ENCODE data around the gene PTPN14.
"Not testable (repeated sequence)": the region's sequence is repeated elsewhere in the genome, so short reads cannot be mapped to it uniquely, and the experiment has no call there.

PTPN14 gene

DNA sequence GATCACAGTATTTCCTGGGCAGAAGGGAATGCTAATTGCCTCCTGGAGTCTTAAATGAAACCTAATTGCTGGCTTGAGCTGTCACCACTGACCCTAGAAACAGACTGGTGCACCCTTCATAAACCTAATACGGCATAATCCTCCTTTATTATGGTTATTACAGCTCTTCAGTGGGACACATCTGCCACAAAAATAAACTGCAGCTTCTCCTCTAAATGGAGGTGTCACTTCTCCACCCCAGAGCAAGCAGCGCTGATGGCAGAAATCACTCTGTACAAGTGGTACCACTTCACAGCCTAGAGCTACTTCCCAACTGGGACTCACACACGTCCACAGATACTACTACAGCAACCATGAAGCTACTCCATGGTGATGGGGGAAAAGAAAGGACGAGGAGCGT lies 11.1 kb downstream of the PTPN14 start:
- DNase-seq: no peak

DNA sequence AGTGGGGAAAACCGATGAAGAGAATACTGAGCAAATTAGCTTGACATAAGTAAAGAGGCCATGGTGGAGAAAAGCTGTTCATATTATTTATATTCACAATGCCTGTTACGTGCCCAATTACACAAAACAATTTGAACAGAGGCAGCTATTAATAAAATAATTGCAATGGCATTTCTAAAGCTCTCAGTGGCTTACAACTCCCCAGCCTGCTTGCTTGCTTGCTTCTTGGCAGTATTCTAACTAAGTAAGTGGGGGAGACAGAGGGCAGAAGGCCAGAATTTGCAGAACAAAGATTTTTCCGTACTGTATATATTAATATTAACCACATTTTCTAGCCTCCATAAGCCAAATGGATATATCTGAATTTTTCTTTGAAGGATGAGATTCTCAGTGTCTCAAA lies 12.9 kb downstream of the PTPN14 start:
- DNase-seq: no peak

DNA sequence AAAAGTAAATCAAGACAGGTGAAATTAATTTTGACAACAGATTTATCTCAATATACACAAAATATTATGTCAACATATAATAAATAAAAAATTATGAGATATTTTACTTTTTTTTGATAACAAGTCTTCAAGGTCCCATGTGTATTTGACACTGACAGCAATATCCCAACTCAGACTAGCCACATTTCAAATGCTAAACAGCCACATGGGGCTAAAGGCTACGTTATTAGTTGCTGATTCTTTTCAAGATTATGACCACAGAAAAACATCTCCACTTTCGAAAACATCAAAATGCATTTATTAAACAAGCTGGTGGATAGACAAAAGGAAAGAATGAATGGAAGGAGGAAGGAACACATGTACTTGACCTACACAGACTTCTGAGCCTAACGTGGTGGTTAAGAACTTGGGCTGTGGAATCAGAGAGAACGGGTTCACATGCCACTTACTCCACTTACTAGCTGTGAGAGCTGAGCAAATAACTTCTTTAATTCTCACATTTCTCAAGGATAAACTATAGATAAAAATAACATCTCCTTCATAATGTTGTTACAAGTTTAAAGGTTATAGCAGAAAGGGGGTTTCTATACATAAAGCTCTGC lies 13.4 kb downstream of the PTPN14 start:
- no peak for DNase-seq

DNA sequence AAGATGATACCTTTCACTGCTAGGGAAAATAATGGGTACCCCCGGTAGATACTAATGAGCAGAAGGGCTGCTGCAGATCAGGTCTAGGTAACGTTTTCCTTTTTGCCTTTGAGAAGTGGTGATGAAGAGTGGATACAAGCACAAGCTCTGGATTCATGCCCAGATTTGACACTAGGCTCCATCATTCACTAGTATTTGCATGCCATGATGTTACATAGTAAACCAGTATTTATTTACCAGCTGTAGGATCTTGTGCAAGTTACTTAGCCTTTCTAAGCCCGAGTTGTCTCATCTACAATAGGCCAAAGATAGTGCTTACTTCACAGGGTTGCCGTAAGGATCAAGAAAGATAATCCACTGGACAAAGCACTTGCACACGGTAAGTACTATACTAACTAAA lies 14.2 kb downstream of the PTPN14 start:
- DNase-seq: no peak

DNA sequence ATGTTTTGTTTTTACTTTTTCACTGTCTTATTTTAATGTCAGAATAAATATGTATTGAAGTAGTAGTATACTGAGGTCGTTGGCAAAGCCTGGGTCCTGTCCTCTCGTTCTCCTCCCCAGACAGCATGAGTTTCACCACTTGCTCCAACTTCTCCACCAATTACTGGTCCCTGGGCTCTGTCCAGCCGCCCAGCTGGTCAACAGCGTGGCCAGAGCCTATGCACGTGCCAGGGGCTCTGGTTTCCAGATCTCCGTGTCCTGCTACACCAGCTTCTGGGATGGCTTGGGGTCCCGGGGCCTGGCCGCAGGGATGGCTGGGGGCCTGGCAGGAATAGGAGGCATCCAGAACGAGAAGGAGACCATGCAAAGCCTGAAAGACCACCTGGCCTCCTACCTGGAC lies 19.3 kb downstream of the PTPN14 start:
- DNase-seq: no peak

DNA sequence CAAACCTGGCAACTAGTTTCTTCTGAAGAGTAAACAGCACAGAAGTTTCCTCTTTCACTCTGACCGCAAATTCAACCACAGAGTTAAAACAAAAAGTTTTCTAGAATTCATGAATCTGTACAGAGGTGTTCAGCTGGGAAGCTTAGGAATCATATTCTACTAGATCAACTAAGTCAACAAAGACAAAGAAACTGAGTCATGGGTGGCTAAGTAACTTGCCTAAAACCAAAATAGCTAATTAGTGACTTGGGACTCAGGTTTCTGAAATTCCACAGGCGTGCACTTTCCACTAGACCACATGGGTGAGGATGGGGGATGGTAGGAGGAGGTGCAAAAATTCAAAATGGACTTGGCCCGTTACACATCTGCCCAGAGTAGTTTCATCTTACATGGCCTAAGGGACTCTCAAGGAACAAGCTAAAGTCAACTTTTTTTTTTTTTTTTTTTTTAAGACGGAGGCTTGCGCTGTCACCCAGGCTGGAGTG lies 25.8 kb downstream of the PTPN14 start:
- no peak for DNase-seq

DNA sequence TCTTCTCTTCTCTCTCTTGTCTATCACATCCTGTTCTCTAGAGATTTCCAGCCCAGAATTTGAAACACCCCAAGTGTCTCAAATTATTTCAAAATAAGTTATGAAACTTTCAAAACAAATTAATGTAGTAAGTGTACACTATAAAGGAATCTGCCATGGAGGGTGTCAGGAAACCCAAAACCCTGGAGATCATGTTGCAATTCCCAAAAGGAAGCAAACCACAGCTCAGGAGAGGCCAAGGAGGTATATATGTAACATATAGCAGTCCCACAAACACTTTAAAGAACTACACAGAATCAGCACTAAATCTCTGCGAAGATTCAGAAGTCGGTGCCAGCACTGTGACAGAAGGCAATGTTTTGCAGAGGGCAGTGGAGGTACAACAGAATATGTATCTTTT lies 26.6 kb downstream of the PTPN14 start:
- no peak for DNase-seq

DNA sequence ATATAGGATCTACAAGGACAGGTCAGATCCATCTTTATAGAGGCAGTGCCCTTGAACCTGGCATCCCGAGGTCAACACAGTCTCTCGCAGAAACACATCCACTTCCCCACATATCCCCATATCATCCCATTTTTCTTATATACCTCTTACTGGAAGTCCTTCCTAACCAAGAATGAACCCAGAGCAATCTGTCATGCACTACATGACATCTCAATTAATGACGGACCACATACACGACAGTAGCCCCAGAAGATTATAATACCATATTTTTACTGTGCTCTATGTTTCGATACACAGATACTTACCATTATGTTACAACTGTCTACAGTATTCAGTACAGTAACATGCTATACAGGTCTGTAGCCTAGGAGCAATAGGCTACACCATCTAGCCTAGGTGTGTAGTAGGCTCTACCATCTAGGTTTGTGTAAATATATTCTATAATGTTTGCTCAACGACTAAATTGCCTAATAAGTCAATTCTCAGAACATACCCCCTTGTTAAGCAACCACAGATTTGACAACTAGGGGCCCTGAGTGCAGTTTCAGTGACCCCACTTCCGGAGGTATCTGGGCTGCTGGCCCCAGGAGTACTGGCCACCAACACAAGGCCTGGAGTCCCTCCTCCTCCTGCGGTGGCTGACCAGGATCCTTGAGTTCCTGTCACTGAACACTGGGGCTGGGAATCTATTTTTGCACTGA lies 28.1 kb downstream of the PTPN14 start:
- DNase-seq: no peak

DNA sequence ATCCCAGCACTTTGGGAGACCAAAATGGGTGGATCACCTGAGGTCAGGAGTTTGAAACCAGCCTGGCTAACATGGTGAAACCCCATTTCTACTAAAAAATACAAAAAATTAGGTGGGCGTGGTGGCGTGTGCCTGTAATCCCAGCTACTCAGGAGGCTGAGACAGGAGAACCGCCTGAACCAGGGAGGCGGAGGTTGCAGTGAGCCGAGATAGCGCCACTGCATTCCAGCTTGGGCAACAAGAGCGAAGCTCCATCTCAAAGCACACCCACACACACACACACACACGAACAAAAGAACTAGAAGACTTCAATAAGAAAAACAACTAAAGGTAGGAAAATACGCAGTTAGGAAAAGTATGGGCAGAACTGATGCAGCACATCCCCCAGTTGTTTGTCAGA lies 29.9 kb downstream of the PTPN14 start:
- not testable (repeated sequence) for DNase-seq

DNA sequence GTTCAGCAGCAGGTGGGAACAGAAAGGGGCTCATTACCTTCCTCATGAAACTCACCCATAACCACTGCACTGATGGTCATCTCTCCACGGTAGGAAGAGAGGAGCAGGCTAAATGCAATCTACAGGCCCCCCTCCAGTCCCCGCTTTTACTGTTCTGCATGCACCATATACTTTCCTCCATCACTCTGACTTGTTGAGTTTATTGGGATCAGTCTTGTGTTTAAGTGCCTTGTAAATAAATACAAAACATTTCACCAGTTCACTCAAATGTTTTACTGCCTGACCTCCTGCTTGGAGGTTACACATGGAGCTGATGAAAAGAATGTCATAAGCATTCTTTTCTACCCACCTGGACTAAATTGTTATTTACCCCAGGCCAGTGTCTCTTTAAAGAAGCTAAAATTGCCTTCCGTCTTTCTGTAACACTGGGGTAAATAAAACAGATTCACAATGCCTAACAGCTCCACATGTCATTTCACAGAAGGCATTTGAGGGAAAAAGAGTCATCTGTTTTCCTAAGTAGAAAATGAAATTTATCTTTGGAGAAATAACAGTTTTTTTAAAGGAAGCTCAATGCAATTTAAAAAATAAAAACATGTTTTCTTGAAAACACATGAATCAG lies 30.7 kb downstream of the PTPN14 start:
- no peak for DNase-seq

DNA sequence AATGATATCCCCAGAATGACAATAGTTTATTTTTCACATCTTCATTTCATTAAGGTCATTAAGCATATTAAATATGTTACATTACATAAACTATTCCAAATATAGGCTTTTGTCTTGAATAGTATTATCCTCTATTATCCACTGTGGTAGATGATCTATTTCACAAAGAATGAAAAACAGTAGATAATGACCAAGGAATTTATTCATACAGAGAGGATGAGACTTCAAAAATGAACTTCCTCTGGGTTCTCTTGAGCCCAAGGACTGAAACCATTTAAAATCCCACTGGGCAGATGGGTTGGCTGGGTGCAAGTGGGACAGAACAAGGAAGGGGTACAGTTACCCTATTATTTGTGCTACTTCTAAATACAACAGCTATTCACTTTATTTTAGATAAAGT lies 33.0 kb downstream of the PTPN14 start:
- DNase-seq: no peak

DNA sequence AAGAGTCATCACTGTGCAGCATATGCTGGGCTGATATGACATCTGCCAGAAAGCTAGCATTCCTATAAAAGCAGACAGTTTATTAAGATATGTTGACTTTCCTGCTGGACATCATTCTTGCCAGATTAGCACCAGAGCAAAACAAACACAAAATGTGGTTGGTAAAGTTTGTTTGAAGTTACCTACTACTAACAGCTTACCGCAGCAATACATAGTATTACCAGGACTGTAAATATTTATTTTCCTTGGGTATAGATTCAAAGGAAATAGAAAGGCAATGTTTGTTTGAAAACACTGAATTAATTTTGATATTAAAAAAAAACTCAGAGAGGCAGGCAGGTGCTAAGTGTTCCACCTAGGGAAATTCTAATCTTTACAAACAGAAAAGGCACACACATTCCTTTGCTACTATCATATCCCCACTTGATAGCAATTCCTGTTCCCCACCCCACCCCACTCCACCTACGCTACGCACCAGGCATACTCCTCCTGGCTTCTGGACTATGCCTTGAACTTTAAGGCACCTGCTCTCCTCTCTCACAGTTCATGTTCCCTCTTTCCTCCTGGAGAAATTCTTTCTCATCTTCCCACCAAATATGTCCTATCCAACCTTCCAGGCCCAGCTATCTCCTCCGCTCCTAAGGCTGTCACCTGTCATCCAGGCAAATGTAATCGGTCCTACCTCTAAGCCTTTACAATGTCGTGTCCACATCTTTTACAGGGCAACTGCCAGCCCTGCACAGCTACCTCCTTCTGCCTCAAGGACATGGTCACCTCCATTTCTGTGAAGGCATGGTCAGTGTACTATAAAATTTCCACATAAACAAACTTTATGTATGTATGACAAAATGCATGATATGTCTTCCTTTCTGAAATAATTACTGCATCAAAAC lies 34.7 kb downstream of the PTPN14 start:
- DNase-seq: no peak

DNA sequence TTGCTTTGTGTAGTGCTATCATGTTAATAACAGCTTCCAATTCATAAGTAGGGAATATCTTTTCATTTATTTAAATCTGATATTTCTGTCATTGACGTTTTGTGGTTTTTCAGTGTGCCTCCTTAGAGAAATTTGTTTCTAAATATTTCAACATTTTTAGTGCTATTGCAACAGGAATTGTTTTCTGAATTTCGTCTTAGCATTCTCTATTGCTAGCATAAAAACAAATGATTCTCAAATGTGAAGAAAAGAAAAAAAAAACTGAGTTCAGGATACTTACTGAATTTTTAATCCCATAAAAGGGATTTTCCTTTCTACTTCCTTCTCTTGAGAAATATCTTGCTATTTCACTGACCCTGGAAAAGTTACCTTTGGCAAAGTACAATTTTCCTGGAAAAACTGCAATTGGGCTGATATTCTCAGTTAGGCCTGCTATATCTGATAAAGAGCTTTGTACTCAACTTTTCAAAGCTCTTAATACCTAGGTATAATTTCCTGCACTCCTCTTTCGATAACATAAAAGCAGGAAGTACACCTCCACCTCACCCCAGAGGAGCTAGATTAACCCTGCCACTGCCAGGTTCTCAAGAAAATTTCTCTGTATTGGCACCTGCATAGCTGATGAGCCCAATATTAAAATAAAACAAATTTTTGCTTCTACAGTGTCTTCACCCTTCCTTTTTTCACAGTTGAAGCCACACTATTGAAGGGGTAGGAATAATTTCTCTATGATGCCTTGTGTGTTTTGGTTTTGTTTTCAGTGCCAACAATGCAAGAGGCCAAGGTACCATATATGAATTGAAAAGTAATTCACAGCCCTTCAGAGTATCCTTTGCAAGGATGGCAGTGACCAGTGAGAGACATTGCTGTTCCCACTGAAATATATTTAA lies 35.6 kb downstream of the PTPN14 start:
- no peak for DNase-seq

DNA sequence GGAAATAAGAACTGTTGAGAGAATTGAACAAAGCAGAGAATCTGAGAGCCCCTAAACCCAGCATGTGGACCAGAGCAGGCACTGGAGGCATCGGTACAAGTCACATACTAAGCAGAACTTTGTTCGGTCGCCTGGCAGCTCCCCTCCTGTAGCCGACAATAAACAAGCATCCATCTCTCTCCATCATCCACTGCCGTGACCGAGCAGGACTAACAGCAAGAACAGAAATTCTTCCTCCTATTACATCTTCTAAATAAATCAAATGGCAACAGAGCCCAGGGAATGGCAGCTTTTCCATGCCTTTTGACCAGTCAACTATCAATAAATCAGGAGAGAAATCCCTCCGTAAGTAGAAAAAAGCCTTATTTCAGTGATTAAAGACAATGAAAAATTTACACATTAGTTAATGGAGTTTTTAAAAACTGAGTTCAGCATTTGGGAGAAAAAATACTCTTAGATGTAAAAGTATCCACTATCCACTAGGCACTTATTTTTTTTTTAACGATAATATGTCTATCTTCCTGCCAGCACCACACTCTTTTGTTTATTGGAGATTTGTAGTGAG lies 36.5 kb downstream of the PTPN14 start:
- no peak for DNase-seq

DNA sequence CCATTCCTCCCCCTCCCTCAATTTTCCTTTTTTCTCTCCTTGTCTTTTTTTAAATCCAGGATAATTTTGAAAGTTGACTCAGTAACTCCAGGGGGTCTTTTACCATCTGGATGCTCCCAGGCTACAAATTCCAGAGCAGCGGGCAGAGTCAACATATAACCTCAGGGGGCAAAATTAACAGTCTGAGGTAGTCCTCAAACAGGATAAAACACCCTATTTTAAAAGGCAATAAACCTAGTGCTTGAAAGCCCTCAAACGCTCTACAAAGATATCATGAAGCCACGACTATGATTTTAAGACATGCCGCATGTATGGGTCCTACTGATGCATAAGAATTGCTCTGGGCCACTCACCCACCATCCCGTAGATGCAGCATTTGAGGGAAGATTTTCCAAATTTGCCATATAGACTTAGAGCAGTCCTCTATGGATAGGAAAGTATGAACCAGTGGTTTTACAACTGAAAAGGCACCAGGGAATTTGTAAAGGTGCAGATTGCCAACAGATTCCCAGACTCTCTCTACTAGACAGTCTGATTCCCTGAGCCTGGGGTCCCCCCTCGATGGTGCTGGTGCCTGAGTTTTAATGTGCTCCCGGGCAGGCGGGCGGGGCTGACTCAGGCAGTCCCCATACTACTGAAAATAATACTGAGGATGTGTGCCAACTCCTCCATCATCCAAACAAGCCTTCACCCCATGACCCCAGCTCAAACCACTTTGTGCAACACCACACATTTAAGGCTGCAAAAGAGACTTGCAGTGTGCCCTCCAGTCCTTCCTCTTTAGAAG lies 37.2 kb downstream of the PTPN14 start:
- DNase-seq: peak; percentile 3

DNA sequence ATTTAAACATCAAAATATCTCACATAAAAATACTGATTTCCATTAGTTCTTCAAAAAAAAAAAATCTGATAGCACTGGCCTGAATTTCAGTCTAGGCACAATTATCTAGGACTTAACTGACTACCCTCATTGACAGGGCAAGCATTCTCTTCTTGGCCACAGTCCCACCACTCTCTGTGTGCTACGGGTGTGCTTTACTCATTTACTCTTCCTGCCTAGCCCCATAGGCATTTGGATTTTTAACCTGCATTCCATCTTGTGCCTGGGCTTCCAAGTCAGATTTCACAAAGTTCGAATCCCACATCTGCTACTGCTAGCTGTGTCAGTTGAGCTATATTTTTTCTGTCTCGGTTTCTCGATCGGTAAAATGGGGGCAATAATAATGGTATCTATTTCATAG lies 38.0 kb downstream of the PTPN14 start:
- no peak for DNase-seq

DNA sequence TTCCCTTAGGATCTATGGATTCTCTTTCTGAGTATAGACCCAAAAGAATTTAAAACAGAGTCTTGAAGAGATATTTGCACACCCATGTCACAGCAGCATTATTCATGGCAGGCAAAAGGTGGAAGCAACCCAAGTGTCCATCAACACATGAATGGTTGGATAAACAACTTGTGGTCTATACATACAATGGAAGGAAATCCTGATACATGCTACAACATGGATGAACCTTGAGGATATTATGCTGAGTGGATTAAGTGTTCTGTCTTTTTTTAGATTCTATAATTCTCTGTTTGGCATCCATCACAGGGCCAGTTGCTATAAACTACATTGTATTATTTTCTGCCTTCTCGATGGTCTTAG lies 39.8 kb downstream of the PTPN14 start:
- no peak for DNase-seq

DNA sequence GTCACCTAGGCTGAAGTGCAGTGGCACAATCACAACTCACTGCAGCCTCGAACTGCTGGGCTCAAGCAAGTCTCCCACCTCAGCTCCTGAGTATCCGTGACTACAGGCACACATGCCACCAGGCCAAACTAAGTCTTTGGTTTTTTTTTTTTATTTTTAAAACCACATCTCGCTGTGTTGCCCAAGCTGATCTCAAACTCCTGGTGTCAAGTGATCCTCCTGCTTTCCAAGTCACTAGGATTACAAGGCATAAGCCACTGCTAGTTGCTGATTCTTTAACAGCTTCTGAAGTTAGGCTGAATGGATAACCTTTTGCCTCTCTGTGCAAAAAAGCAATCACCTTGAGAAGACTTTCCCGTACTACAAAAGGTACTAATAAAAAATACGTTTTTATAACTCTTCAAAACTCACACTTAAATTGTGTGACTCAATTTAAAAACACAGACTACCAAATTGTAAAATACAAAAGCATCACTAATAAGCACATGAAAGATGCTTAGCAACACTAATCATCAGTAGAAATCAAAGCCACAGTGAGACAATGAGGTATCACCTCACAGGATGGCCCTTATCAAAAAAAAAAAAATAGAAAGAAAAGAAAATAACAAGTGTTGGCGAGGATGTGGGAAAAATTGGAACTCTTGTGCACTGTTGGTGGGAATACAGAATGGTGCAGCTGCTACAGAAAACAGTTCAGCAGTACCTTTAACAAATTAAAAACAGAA lies 40.3 kb downstream of the PTPN14 start:
- no peak for DNase-seq

DNA sequence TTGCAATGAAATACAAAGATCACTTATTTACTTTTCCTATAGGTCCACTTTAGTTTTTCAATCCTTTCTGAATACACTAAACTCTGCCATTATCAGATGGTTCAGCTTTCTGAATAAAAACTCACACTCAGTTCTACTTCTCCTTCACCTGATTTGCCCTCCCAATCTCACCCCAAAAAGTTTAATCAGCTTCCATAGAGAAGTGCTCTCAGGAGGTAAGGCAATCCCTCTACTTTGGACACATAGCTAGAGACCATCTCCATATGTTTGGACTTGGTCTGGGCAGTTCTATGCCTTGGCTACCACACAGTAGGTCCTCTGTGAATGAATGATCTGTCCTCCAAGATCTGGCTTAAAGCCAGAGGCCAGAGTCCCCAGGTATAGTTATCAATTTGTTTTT lies 40.9 kb downstream of the PTPN14 start:
- DNase-seq: no peak

DNA sequence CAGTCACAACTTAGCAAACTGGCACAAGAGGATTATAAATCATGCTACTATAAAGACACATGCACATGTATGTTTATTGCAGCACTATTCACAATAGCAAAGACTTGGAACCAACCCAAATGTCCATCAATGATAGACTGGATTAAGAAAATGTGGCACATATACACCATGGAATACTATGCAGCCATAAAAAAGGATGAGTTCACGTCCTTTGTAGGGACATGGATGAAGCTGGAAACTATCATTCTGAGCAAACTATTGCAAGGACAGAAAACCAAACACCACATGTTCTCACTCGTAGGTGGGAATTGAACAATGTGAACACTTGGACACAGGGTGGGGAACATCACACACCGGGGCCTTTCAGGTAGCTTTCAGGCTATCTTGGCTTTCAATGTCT lies 41.8 kb downstream of the PTPN14 start:
- not testable (repeated sequence) for DNase-seq

Data from midbrain (tissue), 1 donor.